Measurements from ENCODE around the gene SYNJ2BP.
"Not testable (repeated sequence)": the region's sequence is repeated elsewhere in the genome, so short reads cannot be mapped to it uniquely, and the experiment has no call there.

The SYNJ2BP gene

GRCh38 chr14:70416725-70417349 lies at the start of gene SYNJ2BP:
TSS of gene SYNJ2BP (minus strand) at chr14:70417090. CDS start at chr14:70416963, 127 bp downstream.
- peak; percentile 42 for DNase-seq

- DNase-seq, result no peak
Measured at GRCh38 chr14:70454731-70455130, 37.8 kb upstream of the SYNJ2BP start.

DNA sequence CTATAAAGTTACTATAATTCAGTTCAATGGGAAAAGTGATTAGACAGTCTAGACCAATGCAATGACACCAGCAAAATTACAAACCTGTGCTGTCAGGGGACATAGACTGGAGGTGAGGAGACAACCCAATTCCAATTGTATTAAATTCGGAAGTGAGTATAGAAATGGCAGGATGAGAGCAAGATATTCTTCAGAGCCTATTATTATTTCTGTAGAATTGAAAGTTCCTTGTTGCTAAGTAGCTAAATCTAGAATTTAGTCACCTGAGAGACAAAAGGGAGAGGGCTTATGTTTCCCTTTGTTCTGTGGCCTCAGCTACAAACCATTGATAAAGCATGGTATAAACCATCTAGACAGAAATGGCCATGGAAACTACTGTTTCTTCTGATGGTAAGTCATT lies 35.0 kb upstream of the SYNJ2BP start, which contains the start of gene ADAM21:
TSS of gene ADAM21 (plus strand) at position 301 of the 400 bp plus-strand sequence. CDS start 5,326 bp downstream, outside the sequence.
- no peak for DNase-seq

- no peak for DNase-seq
Measured at GRCh38 chr14:70448633-70449340, 31.9 kb upstream of the SYNJ2BP start.

GRCh38 chr14:70442750-70443149 lies 25.9 kb upstream of the SYNJ2BP start:
- DNase-seq, result no peak

DNA sequence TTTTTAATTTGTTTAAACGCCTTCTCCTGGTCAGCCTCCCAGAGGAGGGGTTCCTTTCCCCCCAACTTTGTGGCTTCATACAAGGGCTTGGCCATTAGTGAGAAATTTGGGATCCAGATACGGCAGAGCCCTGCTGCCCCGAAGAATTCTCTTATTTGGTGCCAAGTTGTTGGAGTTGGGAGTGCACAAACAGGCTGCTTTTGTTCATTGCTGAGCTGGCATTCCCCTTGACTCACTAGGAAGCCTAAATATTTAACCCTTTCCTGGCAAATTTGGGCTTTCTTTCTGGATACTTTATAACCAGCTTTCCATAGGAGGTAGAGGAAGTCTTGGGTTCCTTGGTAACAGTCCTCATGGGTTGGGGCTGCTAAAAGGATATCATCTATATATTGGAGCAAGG lies 24.8 kb upstream of the SYNJ2BP start:
- DNase-seq, result no peak

DNA sequence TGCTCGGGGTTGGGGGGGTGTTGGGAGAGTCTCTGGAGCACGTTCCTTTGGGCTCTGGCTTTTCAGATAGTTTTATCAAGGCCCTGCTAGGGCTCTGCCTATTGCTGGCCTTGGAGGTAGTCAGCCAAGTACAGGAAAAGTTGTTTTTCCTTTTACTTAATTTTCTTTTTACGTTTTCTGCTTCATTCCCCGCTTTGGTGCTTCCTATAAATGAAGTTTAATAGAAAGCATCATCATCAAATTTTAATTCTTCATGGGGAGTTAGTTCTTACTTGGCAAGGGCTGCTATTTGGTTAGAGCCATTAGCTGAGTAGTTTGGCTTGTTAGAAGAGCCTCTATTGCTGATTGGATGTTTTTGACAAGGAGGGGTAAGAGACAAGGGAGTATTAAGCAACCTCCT lies 20.0 kb upstream of the SYNJ2BP start:
- no peak for DNase-seq

- DNase-seq, result not testable (repeated sequence)
Measured at GRCh38 chr14:70426555-70426954, 9.7 kb upstream of the SYNJ2BP start.

- DNase-seq, result no peak
Measured at GRCh38 chr14:70425354-70425753, 8.5 kb upstream of the SYNJ2BP start.

- no peak for DNase-seq
Measured at GRCh38 chr14:70422538-70422937, 5.6 kb upstream of the SYNJ2BP start.

- DNase-seq, result not testable (repeated sequence)
Measured at GRCh38 chr14:70419270-70419931, 2.5 kb upstream of the SYNJ2BP start.

DNA sequence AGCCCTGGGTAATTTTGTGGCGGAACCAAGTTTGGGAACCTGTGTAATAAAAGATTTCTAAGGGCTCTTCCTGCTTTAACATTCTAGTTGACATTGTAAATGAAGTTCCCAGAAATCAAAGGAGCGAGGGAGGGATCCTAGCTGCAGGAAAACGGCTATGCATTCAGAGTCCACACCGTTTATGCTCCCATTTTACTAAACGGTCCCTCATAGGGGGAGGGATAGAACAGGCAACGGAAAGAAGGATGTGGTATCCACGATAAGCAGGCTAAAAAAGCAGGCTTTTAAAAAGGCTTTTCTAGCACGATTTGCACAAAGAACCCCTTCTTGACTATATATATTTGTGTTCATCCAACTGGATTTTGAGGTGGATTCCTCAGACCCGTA lies 559 bp downstream of the SYNJ2BP start:
- DNase-seq, result peak; percentile 3

DNA sequence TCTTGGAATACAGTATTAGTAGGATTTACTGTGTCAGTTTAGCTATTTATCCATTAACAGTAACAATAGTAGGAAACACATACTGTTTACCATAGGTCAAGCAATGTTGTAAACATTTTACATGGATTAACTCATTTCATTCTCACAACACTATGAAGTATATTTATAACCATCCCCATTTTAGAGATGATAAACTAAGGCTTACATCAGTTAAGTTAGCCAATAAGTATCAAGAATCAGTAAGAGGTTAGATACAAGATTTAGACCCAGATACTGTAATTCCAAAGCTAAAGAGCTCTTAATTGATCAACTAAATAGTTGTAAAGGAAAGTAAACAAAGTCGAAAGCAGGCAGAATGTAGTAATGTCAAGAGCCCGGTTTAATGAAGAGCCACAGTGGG lies 1.1 kb downstream of the SYNJ2BP start:
- no peak for DNase-seq

DNA sequence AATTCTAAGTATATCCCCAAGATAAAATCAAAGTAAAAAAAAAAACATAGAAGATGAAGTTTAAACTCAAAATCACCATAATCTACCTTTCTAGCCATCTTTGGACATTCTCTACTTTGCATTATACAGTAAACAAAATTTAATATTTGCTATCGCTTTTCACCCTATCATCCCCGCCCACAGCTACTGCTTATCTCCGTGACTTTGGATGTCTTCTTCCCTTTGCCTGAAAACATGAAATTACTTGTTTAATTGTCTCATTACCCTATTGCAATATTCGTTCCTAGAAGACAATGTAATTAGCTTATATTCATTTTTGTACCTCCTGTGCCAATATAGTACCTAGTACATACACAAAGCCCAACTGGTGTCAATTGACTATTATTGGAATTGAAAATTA lies 9.3 kb downstream of the SYNJ2BP start:
- DNase-seq, result no peak

DNA sequence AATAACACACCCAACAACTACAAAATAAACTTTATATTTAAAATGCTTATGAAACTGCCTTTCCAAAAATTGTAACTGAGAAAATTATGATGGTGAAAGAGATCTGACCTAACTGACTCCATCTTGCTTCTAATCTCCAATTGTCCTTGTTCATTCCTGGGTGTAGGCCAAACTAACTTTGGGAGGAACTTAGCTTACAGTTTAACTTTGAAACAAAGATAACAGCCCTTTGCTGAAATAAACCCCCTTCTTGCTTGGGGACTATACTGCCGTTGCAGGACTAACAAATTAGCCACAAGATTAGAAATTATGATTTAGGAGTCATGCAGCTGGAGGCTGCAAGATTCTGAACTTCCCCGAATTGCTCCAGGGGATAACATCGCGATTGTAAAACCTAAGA lies 10.7 kb downstream of the SYNJ2BP start:
- DNase-seq, result not testable (repeated sequence)

- not testable (repeated sequence) for DNase-seq
Measured at GRCh38 chr14:70403335-70403734, 13.6 kb downstream of the SYNJ2BP start.

GRCh38 chr14:70401643-70402042 lies 15.2 kb downstream of the SYNJ2BP start:
- DNase-seq, result no peak

DNA sequence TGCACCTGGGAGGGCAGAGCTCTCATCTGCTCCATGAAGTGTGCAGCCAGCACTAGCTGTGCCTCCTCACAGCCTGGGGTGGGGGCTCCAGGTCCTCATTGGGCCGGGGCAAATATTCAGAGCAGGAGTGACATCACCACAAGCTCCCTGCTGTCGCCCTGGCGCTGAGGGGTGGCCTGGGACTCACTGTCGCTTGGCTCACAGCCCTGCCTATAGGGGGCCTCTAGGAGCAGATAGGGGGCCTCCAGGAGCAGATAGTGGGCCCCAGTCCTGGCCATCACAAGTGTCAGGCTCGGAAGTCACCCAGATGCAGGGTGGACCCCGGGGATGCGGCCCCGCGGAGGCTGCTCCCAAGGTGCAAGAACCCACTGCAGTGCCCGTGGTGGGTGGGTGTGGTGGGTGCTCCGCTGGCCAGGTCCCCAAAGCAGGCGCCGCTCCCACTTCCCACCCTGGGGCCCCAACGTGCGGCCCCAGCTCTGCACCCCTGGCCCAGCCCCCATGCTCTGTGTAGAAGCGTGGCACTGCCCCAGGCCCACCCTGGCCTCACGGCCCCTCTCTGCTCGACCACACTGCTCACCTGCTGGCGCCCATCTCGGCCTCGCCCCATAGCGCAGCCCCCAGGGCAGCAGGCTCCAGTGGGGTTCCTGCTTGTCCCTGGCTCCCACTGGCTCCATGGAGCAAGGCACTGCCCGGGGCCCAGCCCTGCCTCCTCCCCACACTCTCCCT lies 18.0 kb downstream of the SYNJ2BP start:
- DNase-seq, result no peak

DNA sequence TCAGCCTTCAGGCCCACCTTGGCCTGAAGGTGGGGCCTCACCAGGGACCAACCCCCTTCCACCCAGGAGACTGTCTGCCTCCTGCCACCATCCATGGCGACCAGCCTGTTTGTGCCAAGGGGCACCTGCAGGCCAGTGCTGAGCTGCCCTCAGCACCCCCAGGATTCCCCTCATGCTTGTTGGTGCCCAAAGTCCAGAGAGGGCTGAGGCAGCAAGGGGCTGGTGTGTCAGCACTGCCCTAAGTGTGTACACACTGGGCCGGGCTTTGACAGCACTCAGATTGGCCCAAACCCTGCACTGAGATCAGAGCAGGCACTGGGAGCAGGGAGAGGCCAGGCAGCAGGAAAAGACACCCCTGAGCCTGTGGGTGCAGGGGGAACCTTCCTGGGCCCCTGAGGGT lies 18.6 kb downstream of the SYNJ2BP start:
- no peak for DNase-seq

- no peak for DNase-seq
Measured at GRCh38 chr14:70397746-70398145, 19.1 kb downstream of the SYNJ2BP start.

GRCh38 chr14:70394674-70395306 lies 22.1 kb downstream of the SYNJ2BP start:
- DNase-seq, result no peak

- no peak for DNase-seq
Measured at GRCh38 chr14:70392676-70393075, 24.2 kb downstream of the SYNJ2BP start.
